Right lobe of liver (tissue), 6 donors: ENCODE data around the gene COIL. TPM values are rescaled to one million over a fixed set of nuclear protein-coding genes. Genes with fewer than 3 reads are reported as not detected.
"Not testable (repeated sequence)": the region's sequence is repeated elsewhere in the genome, so short reads cannot be mapped to it uniquely, and the experiment has no call there.

Experiments
- ATAC-seq, 4 donors: fragments of 200-7000 bp; cut with Tn5 transposase; one replicate each; pipeline ENCODE4 v1.9.1; 2020; ENCODE audit warnings: mild to moderate bottlenecking in 4 of 4, moderate library complexity in 4 of 4
- DNase-seq, 3 donors: peaks; one replicate each; pipeline ENCODE4 v3.0.0-alpha.2; 2020
- H3K27ac ChIP-seq, 3 donors: fragments of 200-600 bp; one replicate each; pipeline ENCODE4 v1.8.0; 2022
- H3K27me3 ChIP-seq, 2 donors: fragments of 200-600 bp; one replicate each; pipeline ENCODE4 v1.8.0; 2022
- H3K36me3 ChIP-seq, 4 donors: fragments of 200-600 bp; sonication (generic) in 1 of 4; one replicate each; pipeline versions ENCODE4 v1.5.1 to v1.8.0; 2017 to 2022; ENCODE audit warnings: control low read depth in 1 of 4
- H3K4me1 ChIP-seq, 4 donors: fragments of 200-600 bp; sonication (generic) in 1 of 4; one replicate each; pipeline versions ENCODE4 v1.5.1 to v1.8.0; 2017 to 2022; ENCODE audit warnings: control low read depth in 1 of 4
- H3K4me3 ChIP-seq, 3 donors: fragments of 200-600 bp; one replicate each; pipeline ENCODE4 v1.8.0; 2022
- H3K9me3 ChIP-seq, 4 donors: fragments of 200-600 bp; sonication (generic) in 1 of 4; one replicate each; pipeline versions ENCODE4 v1.5.1 to v1.8.0; 2017 to 2022; ENCODE audit warnings: control low read depth in 1 of 4
- POLR2A ChIP-seq: fragments of 450-650 bp; IDR thresholded peaks from one replicate; pipeline ENCODE4 v1.6.1; 2017; ENCODE audit warnings: antibody characterized with exemption, mild to moderate bottlenecking
- WGBS: methylation state at CpG from one replicate; pipeline ENCODE4 v1.1.6; 2018; ENCODE audit warnings: low coverage, low lambda C conversion rate; ENCODE audit not compliant: insufficient coverage; ENCODE audit errors: missing lambda C conversion rate; 5-methylcytosine and 5-hydroxymethylcytosine counted together
- intact Hi-C, 2 donors: fragments of 100-400 bp; cut with DNase I; formaldehyde crosslinking; loops; one replicate each; pipeline versions ENCODE4 v1.11.2 to v1.14.1; 2022
- total RNA-seq, 6 experiments: library from RNA; depleted of rRNA in 2 of 6; stranded (reverse); fragments of >200 nt in 2 of 6; fragmentation: NEBNext Ultra II Directional in 3 of 6; extraction: Animal tissue kit (Norgen Biotek cat#: 25700) in 3 of 6; gene quantifications; one replicate each; pipeline versions ENCODE4 v1.1.0 to v1.2.4, GENCODE V29; 2016 to 2023
- TF ChIP-seq, protein P1 (sequence below), 4 donors: fragments of 200-600 bp in 3 of 4; fragments of 450-650 bp in 1 of 4; IDR thresholded peaks; one replicate each; pipeline versions ENCODE4 v1.5.1 to v1.8.0; 2016 to 2022; ENCODE audit warnings: antibody characterized with exemption in 4 of 4, mild to moderate bottlenecking in 2 of 4
- donor health status: DM: no; HTN: yes; CAD: no.
- donor health status: DM: no; HTN: no; CAD: no.
- donor health status: DM: no; HTN: no; CAD: no.
- donor health status: DM: no; HTN: yes; CAD: no.
- donor health status: DM: no; HTN: yes; CAD: no.

COIL gene
- total RNA-seq, 6 experiments from 2014 or later: 5.5 to 7.1 (median 6.5) TPM

DNA sequence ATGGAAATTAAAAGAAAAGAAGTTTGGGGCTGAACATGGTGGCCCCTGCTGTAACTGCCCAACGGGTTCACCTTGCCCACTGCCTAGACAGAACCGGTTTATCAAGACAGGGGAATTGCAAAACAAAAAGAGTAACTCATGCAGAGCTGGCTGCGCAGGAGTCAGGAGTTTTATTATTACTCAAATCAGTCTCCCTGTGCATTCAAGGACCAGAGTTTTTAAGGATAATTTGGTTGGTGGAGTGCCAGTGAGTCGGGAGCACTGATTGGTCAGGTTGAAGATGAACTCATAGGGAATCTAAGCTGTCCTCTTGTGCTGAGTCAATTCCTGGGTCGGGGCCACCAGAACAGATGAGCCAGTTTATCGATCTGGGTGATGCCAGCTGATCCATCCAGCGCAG is 12.7 kb upstream of the COIL start:
- intact Hi-C loops: no loop called here
- no peaks in the 10 kb centered on the region for H3K36me3 ChIP-seq
- no peak for ATAC-seq
- H3K27me3 ChIP-seq: no peaks in the 10 kb centered on the region
- DNase-seq: no peak
- TF ChIP-seq, protein P1, sequence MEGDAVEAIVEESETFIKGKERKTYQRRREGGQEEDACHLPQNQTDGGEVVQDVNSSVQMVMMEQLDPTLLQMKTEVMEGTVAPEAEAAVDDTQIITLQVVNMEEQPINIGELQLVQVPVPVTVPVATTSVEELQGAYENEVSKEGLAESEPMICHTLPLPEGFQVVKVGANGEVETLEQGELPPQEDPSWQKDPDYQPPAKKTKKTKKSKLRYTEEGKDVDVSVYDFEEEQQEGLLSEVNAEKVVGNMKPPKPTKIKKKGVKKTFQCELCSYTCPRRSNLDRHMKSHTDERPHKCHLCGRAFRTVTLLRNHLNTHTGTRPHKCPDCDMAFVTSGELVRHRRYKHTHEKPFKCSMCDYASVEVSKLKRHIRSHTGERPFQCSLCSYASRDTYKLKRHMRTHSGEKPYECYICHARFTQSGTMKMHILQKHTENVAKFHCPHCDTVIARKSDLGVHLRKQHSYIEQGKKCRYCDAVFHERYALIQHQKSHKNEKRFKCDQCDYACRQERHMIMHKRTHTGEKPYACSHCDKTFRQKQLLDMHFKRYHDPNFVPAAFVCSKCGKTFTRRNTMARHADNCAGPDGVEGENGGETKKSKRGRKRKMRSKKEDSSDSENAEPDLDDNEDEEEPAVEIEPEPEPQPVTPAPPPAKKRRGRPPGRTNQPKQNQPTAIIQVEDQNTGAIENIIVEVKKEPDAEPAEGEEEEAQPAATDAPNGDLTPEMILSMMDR (IDR thresholded peaks at IDR 0.05): no peak
- no peak for TF ChIP-seq POLR2A
- H3K4me3 ChIP-seq: no peak overlapping the region
- no peaks in the 10 kb centered on the region for H3K9me3 ChIP-seq
- WGBS: 52% methylated on average over 7 of the region's 7 CpGs
- peaks cover 0 to 4% (median 2%) of the 10 kb centered on the region in 4 donors for H3K4me1 ChIP-seq
- no peak overlapping the region for H3K27ac ChIP-seq

GRCh38 chr17:56972111-56972730 is 11.4 kb upstream of the COIL start:
- no peak overlapping the region for H3K27ac ChIP-seq
- no peaks in the 10 kb centered on the region for H3K27me3 ChIP-seq
- H3K9me3 ChIP-seq: no peaks in the 10 kb centered on the region
- 28% methylated on average over 7 of the region's 7 CpGs for WGBS
- DNase-seq (no peak), ATAC-seq (peak in 3 of 4 donors; percentile 30 to 52 (median 48))
- TF ChIP-seq, protein P1 (IDR thresholded peaks at IDR 0.05): no peak
- no peak for TF ChIP-seq POLR2A
- H3K4me3 ChIP-seq: no peak overlapping the region
- intact Hi-C loops: no loop called here
- H3K4me1 ChIP-seq: no peaks in the 10 kb centered on the region
- no peaks in the 10 kb centered on the region for H3K36me3 ChIP-seq

DNA sequence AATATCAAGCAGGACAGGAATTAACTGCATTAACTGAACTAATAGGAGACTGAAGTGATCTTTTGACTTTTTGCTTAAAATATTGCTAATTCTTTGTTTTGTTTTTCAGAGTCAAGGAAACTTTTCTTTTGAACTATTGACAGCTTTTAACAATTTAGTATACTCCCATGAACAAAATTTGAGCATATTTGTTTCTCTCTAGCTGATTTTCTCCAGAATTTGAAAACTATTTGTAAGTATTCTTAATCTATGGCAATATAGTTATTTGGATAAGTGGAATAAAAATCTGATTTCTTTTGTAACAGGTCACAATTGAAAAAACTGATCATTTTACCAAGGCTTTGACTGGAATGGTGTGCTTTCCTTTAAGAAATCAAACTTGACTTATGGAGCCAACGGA is 10.1 kb upstream of the COIL start:
- no peak for TF ChIP-seq POLR2A
- TF ChIP-seq, protein P1 (IDR thresholded peaks at IDR 0.05): no peak
- intact Hi-C loops: no loop called here
- DNase-seq: no peak
- Histone ChIP-seq H3K4me3 (no peak overlapping the region), H3K36me3 (no peaks in the 10 kb centered on the region), H3K4me1 (no peaks in the 10 kb centered on the region), H3K9me3 (no peaks in the 10 kb centered on the region), H3K27me3 (no peaks in the 10 kb centered on the region), H3K27ac (no peak overlapping the region)
- WGBS: 93% methylated on average over 1 of the region's 1 CpG
- ATAC-seq: no peak

DNA sequence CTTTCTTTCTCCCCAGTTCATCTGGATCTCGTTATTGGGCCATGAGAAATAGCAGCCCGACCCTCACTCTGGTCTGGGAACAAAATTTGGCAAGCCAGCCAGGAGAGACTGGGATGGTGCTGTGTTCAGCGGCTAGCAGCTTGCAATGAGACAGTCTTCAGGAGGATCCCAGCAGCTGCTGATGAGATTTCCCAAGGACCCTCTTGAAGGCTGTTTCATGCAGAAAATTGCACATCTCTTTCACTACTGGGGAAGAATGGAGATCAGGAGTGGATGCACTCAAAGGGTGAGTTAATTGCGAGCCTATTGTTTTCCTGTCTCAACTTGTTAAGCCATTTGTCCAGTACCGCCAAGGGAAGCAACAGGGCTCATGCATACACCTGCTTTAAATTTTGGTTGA is 5.5 kb upstream of the COIL start:
- Histone ChIP-seq H3K9me3 (no peaks in the 10 kb centered on the region), H3K4me1 (no peaks in the 10 kb centered on the region), H3K36me3 (no peaks in the 10 kb centered on the region), H3K4me3 (no peak overlapping the region), H3K27ac (no peak overlapping the region), H3K27me3 (no peaks in the 10 kb centered on the region)
- ATAC-seq (no peak), DNase-seq (no peak)
- intact Hi-C loops: no loop called here
- TF ChIP-seq, protein P1 (IDR thresholded peaks at IDR 0.05): no peak
- no peak for TF ChIP-seq POLR2A
- WGBS: 94% methylated on average over 4 of the region's 5 CpGs

DNA sequence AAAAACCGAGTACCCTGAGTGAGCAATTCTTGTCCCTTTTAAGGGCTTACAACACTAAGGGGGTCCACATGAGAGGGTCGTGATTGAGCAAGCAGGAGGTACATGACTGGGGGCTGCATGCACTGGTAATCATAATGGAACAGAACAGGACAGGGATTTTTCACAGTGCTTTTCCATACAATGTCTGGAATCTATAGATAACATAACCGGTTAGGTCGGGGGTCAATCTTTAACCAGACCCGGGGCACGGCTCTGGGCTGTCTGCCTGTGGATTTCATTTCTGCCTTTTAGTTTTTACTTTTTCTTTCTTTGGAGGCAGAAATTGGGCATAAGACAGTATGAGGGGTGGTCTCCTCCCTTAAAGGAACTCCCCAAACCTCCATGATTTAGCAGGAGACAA is 4.8 kb upstream of the COIL start:
- H3K9me3 ChIP-seq, H3K27me3 ChIP-seq, ATAC-seq, H3K27ac ChIP-seq, H3K4me1 ChIP-seq, intact Hi-C loops, H3K36me3 ChIP-seq, H3K4me3 ChIP-seq, DNase-seq: not testable (repeated sequence)
- 48% methylated on average over 3 of the region's 6 CpGs for WGBS

GRCh38 chr17:56965241-56965640 is 4.4 kb upstream of the COIL start:
- DNase-seq, intact Hi-C loops, H3K27ac ChIP-seq, H3K4me3 ChIP-seq, H3K4me1 ChIP-seq, H3K9me3 ChIP-seq, ATAC-seq, H3K27me3 ChIP-seq, H3K36me3 ChIP-seq: not testable (repeated sequence)
- 84% methylated on average over 5 of the region's 9 CpGs for WGBS
